Hepatocyte (in vitro differentiated cells): ENCODE measurements around the gene NMRK1. TPM values are rescaled to one million over a fixed set of nuclear protein-coding genes. Genes with fewer than 3 reads are reported as not detected.
A peak's percentile ranks its signal among the peaks of the same experiment; 100 is the strongest.

Experiments
- DNase-seq: peaks from one replicate; pipeline ENCODE4 v3.0.0-alpha.2; 2016; ENCODE audit warnings: low spot score
- H2AFZ ChIP-seq: fragments of 200-600 bp; sonication (generic); 2 replicates; pipeline ENCODE4 v1.6.0; 2016; ENCODE audit warnings: antibody characterized with exemption, mild to moderate bottlenecking
- H3K27ac ChIP-seq: fragments of 200-600 bp; sonication (generic); 2 replicates; pipeline ENCODE4 v1.5.1; 2016; ENCODE audit warnings: mild to moderate bottlenecking
- H3K27me3 ChIP-seq: fragments of 200-600 bp; sonication (generic); 2 replicates; pipeline ENCODE4 v1.6.1; 2016
- H3K36me3 ChIP-seq: fragments of 200-600 bp; sonication (generic); replicated peaks from 2 replicates; pipeline ENCODE4 v1.5.1; 2016; ENCODE audit warnings: low read depth; ENCODE audit not compliant: insufficient read depth
- H3K4me1 ChIP-seq: fragments of 200-600 bp; sonication (generic); 2 replicates; pipeline ENCODE4 v1.5.1; 2016; ENCODE audit warnings: mild to moderate bottlenecking, moderate library complexity; ENCODE audit not compliant: insufficient read depth
- H3K4me2 ChIP-seq: fragments of 200-600 bp; sonication (generic); 2 replicates; pipeline ENCODE4 v1.6.0; 2016
- H3K4me3 ChIP-seq: fragments of 200-600 bp; sonication (generic); 2 replicates; pipeline ENCODE4 v1.5.1; 2016; ENCODE audit warnings: mild to moderate bottlenecking
- H3K79me2 ChIP-seq: fragments of 200-600 bp; sonication (generic); 2 replicates; pipeline ENCODE4 v1.6.0; 2017; ENCODE audit warnings: mild to moderate bottlenecking
- H3K9me2 ChIP-seq: fragments of 200-600 bp; sonication (generic); replicated peaks from 2 replicates; pipeline ENCODE4 v1.6.0; 2017; ENCODE audit warnings: mild to moderate bottlenecking; ENCODE audit not compliant: insufficient read depth
- H3K9me3 ChIP-seq: fragments of 200-600 bp; sonication (generic); 2 replicates; pipeline ENCODE4 v1.5.1; 2016; ENCODE audit warnings: low read depth, mild to moderate bottlenecking
- H4K20me1 ChIP-seq: fragments of 200-600 bp; sonication (generic); 2 replicates; pipeline ENCODE4 v1.6.0; 2016; ENCODE audit warnings: mild to moderate bottlenecking; ENCODE audit not compliant: insufficient read depth, poor library complexity, severe bottlenecking
- CTCF ChIP-seq: fragments of 200-600 bp; sonication (generic); IDR thresholded peaks from 2 replicates; pipeline ENCODE4 v1.5.1; 2016; ENCODE audit warnings: antibody characterized with exemption, mild to moderate bottlenecking; ENCODE audit not compliant: poor library complexity
- EZH2 ChIP-seq: fragments of 200-600 bp; sonication (generic); IDR thresholded peaks from 2 replicates; pipeline ENCODE4 v1.6.1; 2016; ENCODE audit warnings: antibody characterized with exemption, mild to moderate bottlenecking, borderline replicate concordance
- EZH2phosphoT487 ChIP-seq: fragments of 200-600 bp; sonication (generic); IDR thresholded peaks from one replicate; pipeline ENCODE4 v1.6.1; 2018; ENCODE audit warnings: antibody characterized with exemption, mild to moderate bottlenecking, low read depth, moderate library complexity; ENCODE audit not compliant: unreplicated experiment, severe bottlenecking
- WGBS: methylation state at CpG from one replicate; pipeline ENCODE4 v1.1.6; 2016; ENCODE audit warnings: low lambda C conversion rate; ENCODE audit errors: missing lambda C conversion rate; 5-methylcytosine and 5-hydroxymethylcytosine counted together
- polyA plus RNA-seq: library from polyadenylated mRNA; unstranded; fragments of >200 nt; fragmentation: Nextera tagmentation; extraction: Ambion mirVana; gene quantifications from 2 replicates; pipeline ENCODE4 v1.2.1, GENCODE V29; 2016
- total RNA-seq: library from RNA; depleted of rRNA; stranded (reverse); fragments of >200 nt; gene quantifications from 2 replicates; pipeline ENCODE4 v1.2.3, GENCODE V29; 2014

Gene NMRK1
- total and polyA plus RNA-seq, 2 experiments from 2014 or later: 13.6 to 16.1 TPM

GRCh38 chr9:75039009-75039408, 48.9 kb downstream of the NMRK1 start:
- no peaks in the 10 kb centered on the region for H3K79me2 ChIP-seq
- DNase-seq: peak; percentile 17
- no peak overlapping the region for H2AFZ ChIP-seq
- H3K9me2 ChIP-seq: no peaks in the 10 kb centered on the region
- no peaks in the 10 kb centered on the region for H3K9me3 ChIP-seq
- no peak overlapping the region for H3K4me3 ChIP-seq
- H4K20me1 ChIP-seq: no peaks in the 10 kb centered on the region
- H3K36me3 ChIP-seq: no peaks in the 10 kb centered on the region
- no peaks in the 10 kb centered on the region for H3K27me3 ChIP-seq
- 53% methylated on average over 3 of the region's 3 CpGs for WGBS
- H3K4me2 ChIP-seq: no peak overlapping the region
- H3K27ac ChIP-seq: peak overlapping the region; percentile 63
- TF ChIP-seq CTCF: no peak
- TF ChIP-seq EZH2: no peak
- TF ChIP-seq EZH2phosphoT487: no peak
- H3K4me1 ChIP-seq: no peaks in the 10 kb centered on the region

- DNase-seq: no peak
- H3K4me3 ChIP-seq: no peak overlapping the region
These were observed 51.2 kb downstream of the NMRK1 start for GRCh38 chr9:75036793-75037192.

DNA sequence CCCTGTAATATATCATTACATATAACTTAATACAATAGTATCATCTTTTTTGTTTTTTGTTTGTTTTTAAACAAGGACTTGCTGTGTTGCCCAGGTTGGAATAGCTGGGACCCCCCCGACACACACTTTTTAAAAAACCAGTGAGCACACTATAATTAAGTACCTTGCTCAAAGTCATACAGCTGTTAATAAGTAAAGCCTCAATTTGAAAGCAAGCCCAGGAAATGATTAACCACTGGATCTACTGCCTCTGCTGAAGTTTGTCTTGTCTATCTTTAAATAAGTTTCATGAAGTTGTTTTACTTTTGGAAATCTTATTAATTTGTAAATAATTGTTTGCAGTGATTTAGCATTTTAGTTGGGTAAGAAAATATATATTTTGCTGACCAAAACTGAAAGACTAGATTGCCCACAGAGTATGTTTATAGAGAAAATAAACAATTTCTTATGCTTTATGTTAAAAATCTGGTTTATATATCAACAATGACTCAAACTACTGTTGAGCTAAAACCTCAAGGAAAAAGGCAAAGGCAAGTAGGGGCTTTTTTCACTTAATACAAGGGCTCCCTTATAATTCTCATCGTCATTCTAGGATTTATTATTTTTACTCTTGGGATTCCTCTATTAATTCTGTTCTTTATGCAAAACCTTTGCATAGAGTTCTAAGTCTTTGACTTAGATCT, 54.0 kb downstream of the NMRK1 start:
- no peaks in the 10 kb centered on the region for H4K20me1 ChIP-seq
- H3K4me2 ChIP-seq: peak overlapping the region; percentile 33
- no peak overlapping the region for H3K4me3 ChIP-seq
- no peaks in the 10 kb centered on the region for H3K27me3 ChIP-seq
- no peaks in the 10 kb centered on the region for H3K79me2 ChIP-seq
- no peak for DNase-seq
- H3K9me2 ChIP-seq: no peaks in the 10 kb centered on the region
- H2AFZ ChIP-seq: peak overlapping the region; percentile 11
- H3K36me3 ChIP-seq: no peaks in the 10 kb centered on the region
- WGBS: 51% methylated on average over 2 of the region's 2 CpGs
- H3K4me1 ChIP-seq: no peaks in the 10 kb centered on the region
- no peaks in the 10 kb centered on the region for H3K9me3 ChIP-seq
- TF ChIP-seq EZH2 (no peak), EZH2phosphoT487 (no peak), CTCF (no peak)
- H3K27ac ChIP-seq: no peak overlapping the region

More at GRCh38 chr9:75036793-75037192, 51.2 kb downstream of the NMRK1 start:
- H3K36me3 ChIP-seq: no peaks in the 10 kb centered on the region
- no peak for TF ChIP-seq CTCF
- TF ChIP-seq EZH2: no peak
- no peak for TF ChIP-seq EZH2phosphoT487
- H3K27ac ChIP-seq: no peak overlapping the region
- H3K4me2 ChIP-seq: no peak overlapping the region
- H3K4me1 ChIP-seq: no peaks in the 10 kb centered on the region
- H4K20me1 ChIP-seq: no peaks in the 10 kb centered on the region
- no peaks in the 10 kb centered on the region for H3K79me2 ChIP-seq
- no peaks in the 10 kb centered on the region for H3K9me2 ChIP-seq
- H3K27me3 ChIP-seq: no peaks in the 10 kb centered on the region
- 83% methylated on average over 3 of the region's 3 CpGs for WGBS
- no peak overlapping the region for H2AFZ ChIP-seq
- H3K9me3 ChIP-seq: no peaks in the 10 kb centered on the region
